ENCODE measurements around the gene ZBTB20.

The ZBTB20 gene

GRCh38 chr3:114466816-114467215, 680.3 kb downstream of the ZBTB20 start:
- no peak for ATAC-seq
- DNase-seq, result no peak

GRCh38 chr3:114466251-114466650, 680.8 kb downstream of the ZBTB20 start:
- ATAC-seq, result no peak
- DNase-seq, result no peak

GRCh38 chr3:114464548-114464947, 682.5 kb downstream of the ZBTB20 start:
- ATAC-seq (peak; percentile 80), DNase-seq (no peak)

- ATAC-seq (no peak), DNase-seq (no peak)
Observed at GRCh38 chr3:114462750-114463149, 684.3 kb downstream of the ZBTB20 start.

- DNase-seq (no peak), ATAC-seq (no peak)
Observed at GRCh38 chr3:114460459-114460858, 686.6 kb downstream of the ZBTB20 start.

- no peak for DNase-seq
- ATAC-seq, result no peak
Observed at GRCh38 chr3:114456742-114457141, 690.3 kb downstream of the ZBTB20 start.

- DNase-seq (no peak), ATAC-seq (no peak)
Observed at GRCh38 chr3:114455432-114455831, 691.7 kb downstream of the ZBTB20 start.

- ATAC-seq (no peak), DNase-seq (no peak)
Observed at GRCh38 chr3:114454551-114455251, 692.4 kb downstream of the ZBTB20 start.

- DNase-seq (no peak), ATAC-seq (no peak)
Observed at GRCh38 chr3:114453361-114453780, 693.7 kb downstream of the ZBTB20 start.

- ATAC-seq (no peak), DNase-seq (no peak)
Observed at GRCh38 chr3:114452937-114453336, 694.2 kb downstream of the ZBTB20 start.

GRCh38 chr3:114452256-114452655, 694.8 kb downstream of the ZBTB20 start:
- DNase-seq (no peak), ATAC-seq (no peak)

GRCh38 chr3:114451561-114452018, 695.5 kb downstream of the ZBTB20 start:
- no peak for ATAC-seq
- DNase-seq, result no peak

- DNase-seq, result no peak
- ATAC-seq, result no peak
Observed at GRCh38 chr3:114451051-114451451, 696.0 kb downstream of the ZBTB20 start.

- DNase-seq (no peak), ATAC-seq (no peak)
Observed at GRCh38 chr3:114450008-114450596, 697.0 kb downstream of the ZBTB20 start.

GRCh38 chr3:114449271-114450007, 697.6 kb downstream of the ZBTB20 start:
- DNase-seq (no peak), ATAC-seq (no peak)

- ATAC-seq (no peak), DNase-seq (no peak)
Observed at GRCh38 chr3:114447950-114448479, 699.1 kb downstream of the ZBTB20 start.

GRCh38 chr3:114447545-114447944, 699.5 kb downstream of the ZBTB20 start:
- ATAC-seq (no peak), DNase-seq (no peak)

GRCh38 chr3:114446600-114446999, 700.5 kb downstream of the ZBTB20 start:
- DNase-seq (no peak), ATAC-seq (no peak)

GRCh38 chr3:114445233-114445632, 701.9 kb downstream of the ZBTB20 start:
- no peak for DNase-seq
- no peak for ATAC-seq

GRCh38 chr3:114444216-114444615, 702.9 kb downstream of the ZBTB20 start:
- DNase-seq (no peak), ATAC-seq (no peak)

- ATAC-seq (no peak), DNase-seq (no peak)
Observed at GRCh38 chr3:114442246-114442645, 704.8 kb downstream of the ZBTB20 start.

GRCh38 chr3:114441386-114441785, 705.7 kb downstream of the ZBTB20 start:
- no peak for ATAC-seq
- no peak for DNase-seq

- no peak for ATAC-seq
- no peak for DNase-seq
Observed at GRCh38 chr3:114440700-114441099, 706.4 kb downstream of the ZBTB20 start.

Measured in stimulated activated naive CD8-positive, alpha-beta T cell treated with anti-CD3 and anti-CD28 coated beads, Interleukin-15, Interleukin-2, amounts not matched to agents 100 U/mL and 50 U/mL, for 24 hours (primary cell).